COLO668 (cell line): ENCODE measurements around the gene NRTN.
"Not testable (repeated sequence)": the region's sequence is repeated elsewhere in the genome, so short reads cannot be mapped to it uniquely, and the experiment has no call there.

Experiments
- DNase-seq: peaks from one replicate; lab custom pipeline; 2025; ENCODE audit not compliant: unreplicated experiment; lab: John Stamatoyannopoulos, UW

Gene NRTN

GRCh38 chr19:5804516-5805461 is at the start of gene NRTN:
NRTN (plus strand) TSS chr19:5805067; CDS start chr19:5824166, 19,099 bp downstream.
- peak; percentile 69 for DNase-seq

GRCh38 chr19:5762608-5763217 is 42.2 kb upstream of the NRTN start:
- no peak for DNase-seq

- no peak for DNase-seq
These were observed 39.6 kb upstream of the NRTN start for GRCh38 chr19:5765220-5765619.

- DNase-seq: no peak
These were observed 36.9 kb upstream of the NRTN start for GRCh38 chr19:5767949-5768348.

GRCh38 chr19:5772416-5772815 is 32.5 kb upstream of the NRTN start:
- DNase-seq: no peak

GRCh38 chr19:5773276-5773675 is 31.6 kb upstream of the NRTN start:
- no peak for DNase-seq

GRCh38 chr19:5774921-5775320 is 29.9 kb upstream of the NRTN start:
- no peak for DNase-seq

GRCh38 chr19:5775668-5776309 is 29.1 kb upstream of the NRTN start:
- DNase-seq: no peak

- no peak for DNase-seq
These were observed 26.5 kb upstream of the NRTN start for GRCh38 chr19:5778402-5778801.

GRCh38 chr19:5780916-5781315 is 24.0 kb upstream of the NRTN start:
- DNase-seq: not testable (repeated sequence)

- no peak for DNase-seq
These were observed 22.5 kb upstream of the NRTN start for GRCh38 chr19:5782322-5782721.

GRCh38 chr19:5782945-5783919 is 21.6 kb upstream of the NRTN start:
- DNase-seq: no peak

GRCh38 chr19:5784581-5785147 is 20.2 kb upstream of the NRTN start, which contains the start of gene PRR22:
PRR22 (minus strand) TSS chr19:5784746; CDS start chr19:5784660, 86 bp downstream.
- no peak for DNase-seq

GRCh38 chr19:5785423-5785822 is 19.4 kb upstream of the NRTN start:
- DNase-seq: no peak

GRCh38 chr19:5786593-5787408 is 18.1 kb upstream of the NRTN start:
- no peak for DNase-seq

- DNase-seq: no peak
These were observed 17.3 kb upstream of the NRTN start for GRCh38 chr19:5787409-5788182.

GRCh38 chr19:5788422-5788821 is 16.4 kb upstream of the NRTN start:
- no peak for DNase-seq

GRCh38 chr19:5789351-5789761 is 15.5 kb upstream of the NRTN start:
- DNase-seq: no peak
